Smooth muscle cell (in vitro differentiated cells): ENCODE data around the gene SNX32. TPM values are rescaled to one million over a fixed set of nuclear protein-coding genes. Genes with fewer than 3 reads are reported as not detected.

Experiments
- DNase-seq: peaks from one replicate; lab custom pipeline; 2025; ENCODE audit not compliant: unreplicated experiment; lab: John Stamatoyannopoulos, UW
- H2AFZ ChIP-seq: fragments of 200-600 bp; sonication (generic); 2 replicates; pipeline ENCODE4 v1.6.0; 2016; ENCODE audit warnings: antibody characterized with exemption, low read depth, mild to moderate bottlenecking
- H3F3A ChIP-seq: fragments of 200-600 bp; sonication (generic); 2 replicates; pipeline ENCODE4 v1.6.0; 2017; ENCODE audit warnings: antibody characterized with exemption, low read depth
- H3K27ac ChIP-seq: fragments of 200-600 bp; sonication (generic); 2 replicates; pipeline ENCODE4 v1.5.1; 2016; ENCODE audit warnings: low read depth, mild to moderate bottlenecking
- H3K27me3 ChIP-seq: fragments of 200-600 bp; sonication (generic); 2 replicates; pipeline ENCODE4 v1.6.1; 2016; ENCODE audit warnings: low read depth, mild to moderate bottlenecking
- H3K36me3 ChIP-seq: fragments of 200-600 bp; sonication (generic); 2 replicates; pipeline ENCODE4 v1.5.1; 2016; ENCODE audit warnings: low read depth
- H3K4me1 ChIP-seq: fragments of 200-600 bp; sonication (generic); 2 replicates; pipeline ENCODE4 v1.5.1; 2016; ENCODE audit warnings: low read depth
- H3K4me2 ChIP-seq: fragments of 200-600 bp; sonication (generic); 2 replicates; pipeline ENCODE4 v1.6.0; 2016; ENCODE audit warnings: mild to moderate bottlenecking
- H3K4me3 ChIP-seq: fragments of 200-600 bp; sonication (generic); 2 replicates; pipeline ENCODE4 v1.5.1; 2016; ENCODE audit warnings: mild to moderate bottlenecking
- H3K79me2 ChIP-seq: fragments of 200-600 bp; sonication (generic); 2 replicates; pipeline ENCODE4 v1.6.0; 2016; ENCODE audit warnings: low read depth, mild to moderate bottlenecking
- H3K9ac ChIP-seq: fragments of 200-600 bp; sonication (generic); 2 replicates; pipeline ENCODE4 v1.6.0; 2016; ENCODE audit warnings: low read depth
- H3K9me3 ChIP-seq: fragments of 200-600 bp; sonication (generic); replicated peaks from 2 replicates; pipeline ENCODE4 v1.5.1; 2016; ENCODE audit warnings: low read depth
- H4K20me1 ChIP-seq: fragments of 200-600 bp; sonication (generic); 2 replicates; pipeline ENCODE4 v1.6.0; 2016; ENCODE audit warnings: low read depth
- WGBS: methylation state at CpG from one replicate; pipeline ENCODE4 v1.1.7; 2016; ENCODE audit warnings: low lambda C conversion rate; 5-methylcytosine and 5-hydroxymethylcytosine counted together
- polyA plus RNA-seq: library from polyadenylated mRNA; unstranded; fragments of >200 nt; fragmentation: Nextera tagmentation; extraction: Ambion mirVana; gene quantifications from 2 replicates; pipeline ENCODE4 v1.2.1, GENCODE V29; 2016
- total RNA-seq: library from RNA; depleted of rRNA; stranded (reverse); fragments of >200 nt; gene quantifications from 2 replicates; pipeline ENCODE4 v1.2.3, GENCODE V29; 2014
- TF ChIP-seq, protein P1 (sequence below): fragments of 200-600 bp; sonication (generic); IDR thresholded peaks from 2 replicates; pipeline ENCODE4 v1.5.1; 2017; ENCODE audit warnings: borderline replicate concordance, mild to moderate bottlenecking, antibody characterized with exemption; ENCODE audit not compliant: insufficient read depth, poor library complexity, severe bottlenecking

SNX32 gene
- total and polyA plus RNA-seq, 2 experiments from 2014 or later, result 1.1 to 1.2 TPM

- Histone ChIP-seq H3K4me2 (no peak overlapping the region), H3K4me1 (peaks cover 5% of the 10 kb centered on the region), H3F3A (peaks cover 29% of the 10 kb centered on the region), H3K36me3 (peaks cover 10% of the 10 kb centered on the region), H3K9me3 (no peaks in the 10 kb centered on the region), H3K4me3 (no peak overlapping the region), H3K27ac (no peak overlapping the region), H3K27me3 (no peaks in the 10 kb centered on the region), H4K20me1 (peaks cover 56% of the 10 kb centered on the region), H2AFZ (no peak overlapping the region), H3K79me2 (peaks cover 34% of the 10 kb centered on the region), H3K9ac (no peak overlapping the region)
- 93% methylated on average over 14 of the region's 14 CpGs for WGBS
- no peak for DNase-seq
- TF ChIP-seq, protein P1, sequence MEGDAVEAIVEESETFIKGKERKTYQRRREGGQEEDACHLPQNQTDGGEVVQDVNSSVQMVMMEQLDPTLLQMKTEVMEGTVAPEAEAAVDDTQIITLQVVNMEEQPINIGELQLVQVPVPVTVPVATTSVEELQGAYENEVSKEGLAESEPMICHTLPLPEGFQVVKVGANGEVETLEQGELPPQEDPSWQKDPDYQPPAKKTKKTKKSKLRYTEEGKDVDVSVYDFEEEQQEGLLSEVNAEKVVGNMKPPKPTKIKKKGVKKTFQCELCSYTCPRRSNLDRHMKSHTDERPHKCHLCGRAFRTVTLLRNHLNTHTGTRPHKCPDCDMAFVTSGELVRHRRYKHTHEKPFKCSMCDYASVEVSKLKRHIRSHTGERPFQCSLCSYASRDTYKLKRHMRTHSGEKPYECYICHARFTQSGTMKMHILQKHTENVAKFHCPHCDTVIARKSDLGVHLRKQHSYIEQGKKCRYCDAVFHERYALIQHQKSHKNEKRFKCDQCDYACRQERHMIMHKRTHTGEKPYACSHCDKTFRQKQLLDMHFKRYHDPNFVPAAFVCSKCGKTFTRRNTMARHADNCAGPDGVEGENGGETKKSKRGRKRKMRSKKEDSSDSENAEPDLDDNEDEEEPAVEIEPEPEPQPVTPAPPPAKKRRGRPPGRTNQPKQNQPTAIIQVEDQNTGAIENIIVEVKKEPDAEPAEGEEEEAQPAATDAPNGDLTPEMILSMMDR, result peak; percentile 51
These were observed 17.4 kb downstream of the SNX32 start for GRCh38 chr11:65851083-65851579.

GRCh38 chr11:65851811-65852507, 18.2 kb downstream of the SNX32 start:
- H3K79me2 ChIP-seq, result peaks cover 42% of the 10 kb centered on the region
- H3K27me3 ChIP-seq, result no peaks in the 10 kb centered on the region
- no peaks in the 10 kb centered on the region for H3K9me3 ChIP-seq
- H4K20me1 ChIP-seq, result peaks cover 64% of the 10 kb centered on the region
- 94% methylated on average over 10 of the region's 10 CpGs for whole genome bisulfite sequencing
- TF ChIP-seq, protein P1, result no peak
- H3K27ac ChIP-seq, result no peak overlapping the region
- H3K9ac ChIP-seq, result no peak overlapping the region
- DNase-seq, result no peak
- H3F3A ChIP-seq, result peaks cover 30% of the 10 kb centered on the region
- H3K4me1 ChIP-seq, result peaks cover 8% of the 10 kb centered on the region
- peaks cover 10% of the 10 kb centered on the region for H3K36me3 ChIP-seq
- no peak overlapping the region for H3K4me3 ChIP-seq
- H2AFZ ChIP-seq, result no peak overlapping the region
- no peak overlapping the region for H3K4me2 ChIP-seq

GRCh38 chr11:65852508-65853245, 18.9 kb downstream of the SNX32 start:
- Histone ChIP-seq H3F3A (peaks cover 34% of the 10 kb centered on the region), H3K4me2 (no peak overlapping the region), H3K4me1 (peaks cover 8% of the 10 kb centered on the region), H3K4me3 (no peak overlapping the region), H3K27ac (no peak overlapping the region), H3K36me3 (peaks cover 10% of the 10 kb centered on the region), H2AFZ (no peak overlapping the region), H3K79me2 (peaks cover 49% of the 10 kb centered on the region), H4K20me1 (peaks cover 71% of the 10 kb centered on the region), H3K27me3 (no peaks in the 10 kb centered on the region), H3K9ac (no peak overlapping the region), H3K9me3 (no peaks in the 10 kb centered on the region)
- 98% methylated on average over 25 of the region's 33 CpGs for WGBS
- DNase-seq, result no peak
- TF ChIP-seq, protein P1, result no peak
